ENCODE results near the gene APOBR. TPM values are rescaled to one million over a fixed set of nuclear protein-coding genes. Genes with fewer than 3 reads are reported as not detected.

The APOBR gene
- total RNA-seq, result under 0.01 TPM in 1 of 2 replicates, not detected in the other

GRCh38 chr16:28494121-28494851 lies at the start of gene APOBR:
APOBR (plus strand) TSS chr16:28494643; CDS start chr16:28494682, 39 bp downstream.

GRCh38 chr16:28491970-28492474 lies 2.4 kb upstream of the APOBR start, which contains the start of gene CLN3:
CLN3 (minus strand) TSS chr16:28492074; CDS start chr16:28491759, 315 bp downstream.

GRCh38 chr16:28538733-28539596 lies 44.5 kb downstream of the APOBR start, which contains the start of gene NUPR1:
NUPR1 (minus strand) TSS chr16:28538974; CDS start chr16:28538907, 67 bp downstream.

Other genes starting within 250 kb of the APOBR start
- not detected in 2 replicates for gene SBK1, start 202.1 kb upstream of the APOBR start, total RNA-seq
- gene NPIPB6, start 131.1 kb upstream of the APOBR start, total RNA-seq, result 0.57 TPM in 1 of 2 replicates, not detected in the other
- gene EIF3CL, start 90.8 kb upstream of the APOBR start, total RNA-seq, result 55.9 and 81.2 TPM in 2 replicates
- not detected in 2 replicates for gene NPIPB7, start 22.3 kb upstream of the APOBR start, total RNA-seq
- gene CLN3, start 2.6 kb upstream of the APOBR start, total RNA-seq, result 14.1 and 14.5 TPM in 2 replicates
- gene IL27, start 12.2 kb downstream of the APOBR start, total RNA-seq, result 0.28 TPM in 1 of 2 replicates, not detected in the other
- 32.5 and 50.5 TPM in 2 replicates for gene NUPR1, start 44.3 kb downstream of the APOBR start, total RNA-seq
- 7.3 and 9.6 TPM in 2 replicates for gene SGF29, start 59.3 kb downstream of the APOBR start, total RNA-seq
- 0.09 and 0.28 TPM in 2 replicates for gene SULT1A2, start 102.4 kb downstream of the APOBR start, total RNA-seq
- gene SULT1A1, start 115.4 kb downstream of the APOBR start, total RNA-seq, result 3.6 and 6.4 TPM in 2 replicates
- gene NPIPB8, start 143.4 kb downstream of the APOBR start, total RNA-seq, result 0.55 TPM in 1 of 2 replicates, not detected in the other
- gene EIF3C, start 216.8 kb downstream of the APOBR start, total RNA-seq, result 125 and 217 TPM in 2 replicates